GM10248 (cell line): Measurements from ENCODE around the gene E2F1.

Experiments used
- CTCF ChIA-PET: fragments of 300-600 bp; sonication (Branson Sonifier 250); formaldehyde crosslinking; extraction: SDS; loops from one replicate; lab custom pipeline; 2021; ENCODE audit warnings: antibody characterized with exemption; lab: Yijun Ruan, JAX
- POLR2A ChIA-PET: fragments of 350-650 bp; sonication (Branson Sonifier 250); formaldehyde crosslinking; extraction: SDS; loops from one replicate; lab custom pipeline; 2020; ENCODE audit warnings: antibody characterized with exemption; lab: Yijun Ruan, JAX
- DNase-seq: peaks from one replicate; pipeline ENCODE4 v3.0.0; 2012; ENCODE audit errors: extremely low spot score
- CTCF ChIP-seq: IDR thresholded peaks from 2 replicates; pipeline ENCODE4 v1.5.1; 2012; ENCODE audit warnings: mild to moderate bottlenecking, low read depth; ENCODE audit errors: extremely low read depth, missing control alignments, control extremely low read depth

E2F1 gene

GRCh38 chr20:33656010-33656782 is 30.0 kb downstream of the E2F1 start:
- ChIA-PET POLR2A (no interaction called here), CTCF (interaction anchor here (5.4 kb wide), 1 partner anchor 11 kb away, joined by 31 read pairs; the partner anchor contains the start of gene ACTL10)
- no peak for TF ChIP-seq CTCF
- DNase-seq = no peak

GRCh38 chr20:33655164-33655563 is 31.0 kb downstream of the E2F1 start:
- no peak for TF ChIP-seq CTCF
- ChIA-PET POLR2A (interaction anchor here (3.3 kb wide), 1 partner anchor 8 kb away, joined by 12 read pairs; no protein-coding TSS in a partner anchor), CTCF (interaction anchor here (1.2 to 5.4 kb wide), 5 partner anchors 12 to 201 kb away, joined by 3 to 31 read pairs (median 4); partner anchors contain the start of gene ACTL10)
- no peak for DNase-seq

- ChIA-PET CTCF (interaction anchor here (1.2 to 5.4 kb wide), 9 partner anchors 8 to 200 kb away, joined by 3 to 31 read pairs (median 6); partner anchors contain the start of genes ACTL10 and C20orf144), POLR2A (interaction anchor here (3.3 kb wide), 1 partner anchor 9 kb away, joined by 12 read pairs; no protein-coding TSS in a partner anchor)
- no peak for TF ChIP-seq CTCF
- no peak for DNase-seq
These were observed 31.5 kb downstream of the E2F1 start for GRCh38 chr20:33654680-33655161.

- no peak for TF ChIP-seq CTCF
- no peak for DNase-seq
- ChIA-PET CTCF (interaction anchor here (0.8 to 5.4 kb wide), 17 partner anchors 9 to 210 kb away, joined by 3 to 31 read pairs (median 5); partner anchors contain the start of genes ACTL10, C20orf144 and SNTA1), POLR2A (interaction anchor here (3.3 kb wide), 1 partner anchor 9 kb away, joined by 12 read pairs; no protein-coding TSS in a partner anchor)
These were observed 32.1 kb downstream of the E2F1 start for GRCh38 chr20:33653900-33654596.

GRCh38 chr20:33653218-33653899 is 32.8 kb downstream of the E2F1 start:
- peak; percentile 79 for DNase-seq
- ChIA-PET POLR2A (interaction anchor here (3.3 kb wide), 1 partner anchor 10 kb away, joined by 12 read pairs; no protein-coding TSS in a partner anchor), CTCF (interaction anchor here (0.8 to 5.4 kb wide), 15 partner anchors 8 to 210 kb away, joined by 3 to 31 read pairs (median 5); partner anchors contain the start of genes ACTL10, C20orf144 and SNTA1)
- TF ChIP-seq CTCF = peak; percentile 73

GRCh38 chr20:33651562-33652048 is 34.6 kb downstream of the E2F1 start:
- no peak for DNase-seq
- POLR2A ChIA-PET = no interaction called here
- CTCF ChIA-PET = interaction anchor here (1.2 to 5.4 kb wide), 5 partner anchors 9 to 58 kb away, joined by 3 to 31 read pairs (median 13); partner anchors contain the start of genes ACTL10 and C20orf144
- TF ChIP-seq CTCF = no peak
